ENCODE data around the gene DUS1L. TPM values are rescaled to one million over a fixed set of nuclear protein-coding genes. Genes with fewer than 3 reads are reported as not detected.

The DUS1L gene
- total and polyA plus RNA-seq, 9 donors = 15.0 to 72.4 (median 62.5) TPM

GRCh38 chr17:82105882-82106687 is 40.5 kb upstream of the DUS1L start:
- WGBS, 3 donors = 44 to 54% (median 54%) methylated on average over 22 to 24 of the region's 24 CpGs
- peak; percentile 17 to 42 (median 27) for DNase-seq

GRCh38 chr17:82105417-82105881 is 39.8 kb upstream of the DUS1L start:
- Histone ChIP-seq H3K4me1 (ENCODE audit: insufficient read depth) (no peaks in the 10 kb centered on the region), H3K27ac (peak overlapping the region in 1 of 2 donors; percentile 74), H3K36me3 (no peaks in the 10 kb centered on the region), H3K27me3 (no peaks in the 10 kb centered on the region), H3K4me3 (no peak overlapping the region), H3K9me3 (no peaks in the 10 kb centered on the region)
- DNase-seq = peak in 4 of 5 donors; percentile 15 to 38 (median 31)
- 82 to 86% (median 84%) methylated on average over 13 of the region's 13 CpGs for WGBS, 3 donors
- TF ChIP-seq POLR2A (IDR thresholded peaks at IDR 0.05) (no peak), EP300 (IDR thresholded peaks at IDR 0.05) (no peak), CTCF (IDR thresholded peaks at IDR 0.05) (no peak)
- intact Hi-C loops (cut with DNase I) = no loop called here

More at GRCh38 chr17:82105882-82106687, 40.5 kb upstream of the DUS1L start:
- intact Hi-C loops (cut with DNase I) = no loop called here
- Histone ChIP-seq H3K4me3 (no peak overlapping the region), H3K27ac (no peak overlapping the region), H3K27me3 (no peaks in the 10 kb centered on the region), H3K36me3 (no peaks in the 10 kb centered on the region), H3K9me3 (no peaks in the 10 kb centered on the region), H3K4me1 (ENCODE audit: insufficient read depth) (no peaks in the 10 kb centered on the region)
- TF ChIP-seq POLR2A (IDR thresholded peaks at IDR 0.05) (no peak), EP300 (IDR thresholded peaks at IDR 0.05) (no peak), CTCF (IDR thresholded peaks at IDR 0.05) (no peak)

GRCh38 chr17:82104797-82105416 is 39.3 kb upstream of the DUS1L start:
- 92 to 97% (median 94%) methylated on average over 8 to 11 of the region's 11 CpGs for WGBS, 3 donors
- Histone ChIP-seq H3K9me3 (no peaks in the 10 kb centered on the region), H3K36me3 (no peaks in the 10 kb centered on the region), H3K27ac (peak overlapping the region in 1 of 2 donors; percentile 74), H3K27me3 (no peaks in the 10 kb centered on the region), H3K4me1 (ENCODE audit: insufficient read depth) (no peaks in the 10 kb centered on the region), H3K4me3 (no peak overlapping the region)
- intact Hi-C loops (cut with DNase I) = no loop called here
- TF ChIP-seq POLR2A (IDR thresholded peaks at IDR 0.05) (no peak), EP300 (IDR thresholded peaks at IDR 0.05) (no peak)
- DNase-seq = peak in 1 of 5 donors; percentile 25

GRCh38 chr17:82103553-82104451 is 38.2 kb upstream of the DUS1L start:
- Histone ChIP-seq H3K4me1 (ENCODE audit: insufficient read depth) (no peaks in the 10 kb centered on the region), H3K27ac (peak overlapping the region; percentile 74 to 87), H3K27me3 (no peaks in the 10 kb centered on the region), H3K4me3 (no peak overlapping the region), H3K36me3 (no peaks in the 10 kb centered on the region), H3K9me3 (no peaks in the 10 kb centered on the region)
- DNase-seq = peak; percentile 78 to 87 (median 80)
- no peak for TF ChIP-seq POLR2A (IDR thresholded peaks at IDR 0.05)
- no peak for TF ChIP-seq CTCF (IDR thresholded peaks at IDR 0.05)
- TF ChIP-seq EP300 (IDR thresholded peaks at IDR 0.05) = no peak
- intact Hi-C loops (cut with DNase I) = no loop called here
- WGBS, 3 donors = 28 to 33% (median 29%) methylated on average over 24 of the region's 24 CpGs
